GM21737 (cell line): ENCODE results near the gene CLEC4A.
"Not testable (repeated sequence)": the region's sequence is repeated elsewhere in the genome, so short reads cannot be mapped to it uniquely, and the experiment has no call there.

Source experiments
- ATAC-seq: cut with Tn5 transposase; IDR thresholded peaks from one replicate; pipeline ENCODE4 v1.9.1; 2021; ENCODE audit warnings: mild to moderate bottlenecking, moderate library complexity; ENCODE audit not compliant: unreplicated experiment

CLEC4A gene

GRCh38 chr12:8133636-8134397 is 10.4 kb downstream of the CLEC4A start:
- not testable (repeated sequence) for ATAC-seq

- not testable (repeated sequence) for ATAC-seq
Measured at GRCh38 chr12:8134398-8134930, 11.0 kb downstream of the CLEC4A start.

GRCh38 chr12:8141647-8142046 is 18.2 kb downstream of the CLEC4A start:
- ATAC-seq = not testable (repeated sequence)

GRCh38 chr12:8143261-8143660 is 19.8 kb downstream of the CLEC4A start:
- ATAC-seq = no peak

- no peak for ATAC-seq
Measured at GRCh38 chr12:8145754-8146441, 22.5 kb downstream of the CLEC4A start.

- no peak for ATAC-seq
Measured at GRCh38 chr12:8146442-8146771, 23.0 kb downstream of the CLEC4A start.

GRCh38 chr12:8154526-8154925 is 31.1 kb downstream of the CLEC4A start:
- no peak for ATAC-seq

GRCh38 chr12:8156416-8156815 is 33.0 kb downstream of the CLEC4A start:
- no peak for ATAC-seq

GRCh38 chr12:8156845-8157244 is 33.4 kb downstream of the CLEC4A start, which contains the start of gene ZNF705A:
Gene ZNF705A, plus strand, starts transcription at chr12:8157015. Its CDS starts 15,611 bp downstream, at chr12:8172626.
- no peak for ATAC-seq

- no peak for ATAC-seq
Measured at GRCh38 chr12:8157484-8158198, 34.2 kb downstream of the CLEC4A start.

GRCh38 chr12:8172911-8173310 is 49.5 kb downstream of the CLEC4A start:
- ATAC-seq = not testable (repeated sequence)

GRCh38 chr12:8179989-8180585 is 56.7 kb downstream of the CLEC4A start:
- not testable (repeated sequence) for ATAC-seq

GRCh38 chr12:8181271-8181670 is 57.9 kb downstream of the CLEC4A start:
- ATAC-seq = not testable (repeated sequence)

GRCh38 chr12:8182923-8183322 is 59.5 kb downstream of the CLEC4A start:
- not testable (repeated sequence) for ATAC-seq

- ATAC-seq = not testable (repeated sequence)
Measured at GRCh38 chr12:8183346-8183745, 59.9 kb downstream of the CLEC4A start.

- not testable (repeated sequence) for ATAC-seq
Measured at GRCh38 chr12:8184206-8184605, 60.8 kb downstream of the CLEC4A start.

- not testable (repeated sequence) for ATAC-seq
Measured at GRCh38 chr12:8188088-8188487, 64.7 kb downstream of the CLEC4A start.
